ENCODE data around the gene MRPL33. TPM values are rescaled to one million over a fixed set of nuclear protein-coding genes. Genes with fewer than 3 reads are reported as not detected.
A peak's percentile ranks its signal among the peaks of the same experiment; 100 is the strongest.

Gene MRPL33
- polyA plus RNA-seq, 1 donor from 2014 or later: 406 TPM

GRCh38 chr2:27796791-27797765, 25.6 kb downstream of the MRPL33 start:
- no peaks in the 10 kb centered on the region for H3K9me2 ChIP-seq (ENCODE audit: insufficient read depth, low read length)
- no peaks in the 10 kb centered on the region for H3K79me2 ChIP-seq (replicated peaks; ENCODE audit: insufficient read depth, low read length)
- no peak overlapping the region for H3K4me2 ChIP-seq (ENCODE audit: low read length)
- no peak overlapping the region for H3K9ac ChIP-seq (ENCODE audit: low read length)
- no peak overlapping the region for H3K4me3 ChIP-seq (ENCODE audit: low read length)
- TF ChIP-seq CTCF (IDR thresholded peaks at IDR 0.05; ENCODE audit: poor library complexity, severe bottlenecking) (no peak), EP300 (conservative IDR thresholded peaks at IDR 0.05; ENCODE audit: poor library complexity, severe bottlenecking) (no peak), RAD21 (conservative IDR thresholded peaks at IDR 0.05) (no peak), MXI1 (conservative IDR thresholded peaks at IDR 0.05; ENCODE audit: poor library complexity, severe bottlenecking) (no peak), SMC3 (conservative IDR thresholded peaks at IDR 0.05; ENCODE audit: poor library complexity) (no peak), TAF1 (IDR thresholded peaks at IDR 0.05; ENCODE audit: low read depth) (no peak), POLR2AphosphoS5 (IDR thresholded peaks at IDR 0.05) (no peak), REST (IDR thresholded peaks at IDR 0.05; ENCODE audit: borderline replicate concordance) (no peak), EZH2 (IDR thresholded peaks at IDR 0.05; ENCODE audit: borderline replicate concordance, insufficient read depth, low read length, poor library complexity, severe bottlenecking) (no peak)
- no peaks in the 10 kb centered on the region for H3K27me3 ChIP-seq (ENCODE audit: insufficient read depth, low read depth, low read length)
- no peaks in the 10 kb centered on the region for H3K9me3 ChIP-seq (ENCODE audit: low read length)
- H3K36me3 ChIP-seq (ENCODE audit: insufficient read depth, low read length): no peaks in the 10 kb centered on the region
- no peaks in the 10 kb centered on the region for H4K20me1 ChIP-seq (ENCODE audit: insufficient read depth)
- no peak overlapping the region for H2AFZ ChIP-seq (ENCODE audit: low read depth, low read length)
- H3K27ac ChIP-seq (ENCODE audit: low read length): peak overlapping the region; percentile 39
- no peaks in the 10 kb centered on the region for H3F3A ChIP-seq (ENCODE audit: insufficient read depth, low read length, poor library complexity, severe bottlenecking)

GRCh38 chr2:27797841-27798240, 26.3 kb downstream of the MRPL33 start:
- H4K20me1 ChIP-seq (ENCODE audit: insufficient read depth): no peaks in the 10 kb centered on the region
- H3K27ac ChIP-seq (ENCODE audit: low read length): no peak overlapping the region
- H3K36me3 ChIP-seq (ENCODE audit: insufficient read depth, low read length): no peaks in the 10 kb centered on the region
- no peak for TF ChIP-seq TAF1 (IDR thresholded peaks at IDR 0.05; ENCODE audit: low read depth)
- TF ChIP-seq EZH2 (IDR thresholded peaks at IDR 0.05; ENCODE audit: borderline replicate concordance, insufficient read depth, low read length, poor library complexity, severe bottlenecking): no peak
- TF ChIP-seq EP300 (conservative IDR thresholded peaks at IDR 0.05; ENCODE audit: poor library complexity, severe bottlenecking): no peak
- no peak for TF ChIP-seq SMC3 (conservative IDR thresholded peaks at IDR 0.05; ENCODE audit: poor library complexity)
- no peaks in the 10 kb centered on the region for H3K9me2 ChIP-seq (ENCODE audit: insufficient read depth, low read length)
- no peaks in the 10 kb centered on the region for H3K27me3 ChIP-seq (ENCODE audit: insufficient read depth, low read depth, low read length)
- H3K79me2 ChIP-seq (replicated peaks; ENCODE audit: insufficient read depth, low read length): no peaks in the 10 kb centered on the region
- H3K4me2 ChIP-seq (ENCODE audit: low read length): no peak overlapping the region
- no peaks in the 10 kb centered on the region for H3F3A ChIP-seq (ENCODE audit: insufficient read depth, low read length, poor library complexity, severe bottlenecking)
- H3K4me3 ChIP-seq (ENCODE audit: low read length): no peak overlapping the region
- no peak overlapping the region for H2AFZ ChIP-seq (ENCODE audit: low read depth, low read length)
- no peak overlapping the region for H3K9ac ChIP-seq (ENCODE audit: low read length)
- no peaks in the 10 kb centered on the region for H3K9me3 ChIP-seq (ENCODE audit: low read length)

Measured in neural cell (in vitro differentiated cells).